ENCODE data around the gene USP21. TPM values are rescaled to one million over a fixed set of nuclear protein-coding genes. Genes with fewer than 3 reads are reported as not detected.

The USP21 gene
- total and polyA plus RNA-seq, 2 donors (not counting 3 experiments of a cell fraction or from before 2014, with no cell fraction given) = 19.7 to 29.2 TPM

- Histone ChIP-seq H3K27me3 (ENCODE audit: control insufficient read depth in 2 of 2, insufficient read depth in 2 of 2, low read length in 2 of 2) (no peaks in the 10 kb centered on the region), H3K27ac (ENCODE audit: insufficient read depth, low read depth, low read length) (no peak overlapping the region), H2AFZ (ENCODE audit: low read depth, low read length) (no peak overlapping the region), H3K36me3 (ENCODE audit: control insufficient read depth in 2 of 2, extremely low read depth in 1 of 2, insufficient read depth in 2 of 2, low read length in 2 of 2) (no peaks in the 10 kb centered on the region), H4K20me1 (replicated peaks; ENCODE audit: control insufficient read depth, extremely low read depth, insufficient read depth, low read length) (no peaks in the 10 kb centered on the region), H3K79me2 (ENCODE audit: control insufficient read depth, insufficient read depth, low read length) (peaks cover 15% of the 10 kb centered on the region), H3K4me1 (ENCODE audit: control insufficient read depth, extremely low read depth, insufficient read depth, low read length) (peaks cover 5% of the 10 kb centered on the region), H3K9me1 (replicated peaks; ENCODE audit: control insufficient read depth, extremely low read depth, insufficient read depth, low read length) (no peaks in the 10 kb centered on the region), H3K4me3 (replicated peaks in 1 of 3; ENCODE audit: insufficient read depth in 1 of 3, low read depth in 1 of 3, low read length in 3 of 3) (no peak overlapping the region), H3K4me2 (ENCODE audit: insufficient read depth, low read length) (no peak overlapping the region), H3K9ac (replicated peaks; ENCODE audit: extremely low read depth, insufficient read depth, low read length) (no peak overlapping the region), H3K9me3 (replicated peaks; ENCODE audit: control insufficient read depth, insufficient read depth, low read length) (no peaks in the 10 kb centered on the region)
- ChIA-PET POLR2A (interaction anchor here (0.6 kb wide), 1 partner anchor 33 kb away, joined by 4 read pairs; no protein-coding TSS in a partner anchor), CTCF (interaction anchor here (0.9 to 5.4 kb wide), 12 partner anchors 10 to 303 kb away, joined by 3 to 51 read pairs (median 4); partner anchors contain the start of genes KLHDC9 and UFC1)
- DNase-seq (ENCODE audit: low read depth, low spot score) (no peak), FAIRE-seq (no peak)
- no TSS peak for BruUV-seq (replicated peaks)
- intact Hi-C loops (cut with micrococcal nuclease) = loop anchor here (2.0 kb wide), 1 partner anchor 93 kb away; the partner anchor contains the start of gene USF1
- TF ChIP-seq POLR2A (IDR thresholded peaks at IDR 0.05; ENCODE audit: low read depth, low read length) (no peak), JUN (IDR thresholded peaks at IDR 0.05; ENCODE audit: borderline replicate concordance, insufficient read depth, insufficient read length, low read depth) (no peak), MYC (IDR thresholded peaks at IDR 0.05; ENCODE audit: low read depth, low read length) (no peak)
- dilution Hi-C loops (cut with MboI; ENCODE audit: extremely low pct_ligation_motif_present, low sequenced_read_pairs) = no loop called here
Measured at GRCh38 chr1:161137881-161138280, 21.4 kb upstream of the USP21 start.

- no peaks in the 10 kb centered on the region for H3K9me1 ChIP-seq (replicated peaks; ENCODE audit: control insufficient read depth, extremely low read depth, insufficient read depth, low read length)
- dilution Hi-C loops (cut with MboI; ENCODE audit: extremely low pct_ligation_motif_present, low sequenced_read_pairs) (no loop called here), intact Hi-C loops (cut with micrococcal nuclease) (loop anchor here (2.0 kb wide), 1 partner anchor 94 kb away; the partner anchor contains the start of gene USF1)
- H3K9ac ChIP-seq (replicated peaks; ENCODE audit: extremely low read depth, insufficient read depth, low read length) = no peak overlapping the region
- H3K4me1 ChIP-seq (ENCODE audit: control insufficient read depth, extremely low read depth, insufficient read depth, low read length) = peaks cover 5% of the 10 kb centered on the region
- no peaks in the 10 kb centered on the region for H4K20me1 ChIP-seq (replicated peaks; ENCODE audit: control insufficient read depth, extremely low read depth, insufficient read depth, low read length)
- CTCF ChIA-PET = interaction anchor here (1.0 to 5.4 kb wide), 10 partner anchors 9 to 303 kb away, joined by 3 to 51 read pairs (median 6); partner anchors contain the start of gene KLHDC9
- H3K9me3 ChIP-seq (replicated peaks; ENCODE audit: control insufficient read depth, insufficient read depth, low read length) = no peaks in the 10 kb centered on the region
- TF ChIP-seq JUN (IDR thresholded peaks at IDR 0.05; ENCODE audit: borderline replicate concordance, insufficient read depth, insufficient read length, low read depth) (no peak), FOS (IDR thresholded peaks at IDR 0.05; ENCODE audit: borderline replicate concordance, insufficient read depth, low read length) (no peak), MYC (IDR thresholded peaks at IDR 0.05; ENCODE audit: low read depth, low read length) (no peak), CTCF (IDR thresholded peaks at IDR 0.05; ENCODE audit: extremely low read depth in 1 of 2, insufficient read depth in 1 of 2, low read depth in 1 of 2, low read length in 2 of 2) (no peak), EZH2 (IDR thresholded peaks at IDR 0.05; ENCODE audit: borderline replicate concordance, low read depth, low read length, severe bottlenecking) (no peak), GATA2 (IDR thresholded peaks at IDR 0.05; ENCODE audit: insufficient read depth, insufficient read length, low read depth, low read length) (no peak), POLR2AphosphoS5 (IDR thresholded peaks at IDR 0.05; ENCODE audit: insufficient read depth, low read depth, low read length) (no peak), POLR2A (IDR thresholded peaks at IDR 0.05; ENCODE audit: low read depth, low read length) (no peak), MAX (IDR thresholded peaks at IDR 0.05; ENCODE audit: insufficient read depth, insufficient read length) (no peak)
- H2AFZ ChIP-seq (ENCODE audit: low read depth, low read length) = no peak overlapping the region
- H3K4me3 ChIP-seq (replicated peaks in 1 of 3; ENCODE audit: insufficient read depth in 1 of 3, low read depth in 1 of 3, low read length in 3 of 3) = no peak overlapping the region
- H3K79me2 ChIP-seq (ENCODE audit: control insufficient read depth, insufficient read depth, low read length) = peaks cover 13% of the 10 kb centered on the region
- H3K27ac ChIP-seq (ENCODE audit: insufficient read depth, low read depth, low read length) = no peak overlapping the region
- DNase-seq (ENCODE audit: low read depth, low spot score) = no peak
- POLR2A ChIA-PET = interaction anchor here (0.6 kb wide), 1 partner anchor 34 kb away, joined by 4 read pairs; no protein-coding TSS in a partner anchor
- FAIRE-seq = no peak
- no peaks in the 10 kb centered on the region for H3K36me3 ChIP-seq (ENCODE audit: control insufficient read depth in 2 of 2, extremely low read depth in 1 of 2, insufficient read depth in 2 of 2, low read length in 2 of 2)
- BruUV-seq (replicated peaks) = no TSS peak
- H3K4me2 ChIP-seq (ENCODE audit: insufficient read depth, low read length) = no peak overlapping the region
- H3K27me3 ChIP-seq (ENCODE audit: control insufficient read depth in 2 of 2, insufficient read depth in 2 of 2, low read length in 2 of 2) = no peaks in the 10 kb centered on the region
Measured at GRCh38 chr1:161138431-161138830, 20.9 kb upstream of the USP21 start.

Data from endothelial cell of umbilical vein (primary cell).